HepG2 (cell line): ENCODE results near the gene HIVEP2. TPM values are rescaled to one million over a fixed set of nuclear protein-coding genes. Genes with fewer than 3 reads are reported as not detected.

Experiments
- EED ChIP-seq: sonication (generic); formaldehyde crosslinking; IDR thresholded peaks from 2 replicates; pipeline ENCODE4 v1.5.0; 2020; ENCODE audit warnings: mild to moderate bottlenecking, missing genetic modification reagents
- IRF2 ChIP-seq: IDR thresholded peaks from 2 replicates; pipeline ENCODE4 v1.6.1; 2018; ENCODE audit warnings: missing genetic modification reagents, missing compliant biosample characterization
- ZNF17 ChIP-seq: sonication (generic); formaldehyde crosslinking; IDR thresholded peaks from 2 replicates; pipeline ENCODE4 v1.5.0; 2020; ENCODE audit warnings: mild to moderate bottlenecking, missing genetic modification reagents
- ZNF253 ChIP-seq: sonication (generic); formaldehyde crosslinking; IDR thresholded peaks from 2 replicates; pipeline ENCODE4 v1.8.0; 2022; ENCODE audit warnings: mild to moderate bottlenecking, missing genetic modification reagents, borderline replicate concordance
- ZNF766 ChIP-seq: sonication (generic); formaldehyde crosslinking; IDR thresholded peaks from 2 replicates; pipeline ENCODE4 v1.5.0; 2020; ENCODE audit warnings: missing genetic modification reagents, borderline replicate concordance
- polyA plus RNA-seq, 8 experiments: library from polyadenylated mRNA; depleted of rRNA in 3 of 8; stranded (reverse) in 7 of 8; unstranded in 1 of 8; fragments of >200 nt; fragmentation: Illumina TruSeq in 4 of 8; extraction: Trizol in 4 of 8; gene quantifications; 2 replicates each; pipeline versions ENCODE4 v1.2.1 to v1.2.3, GENCODE V29; 2011 to 2016; ENCODE audit warnings: low read depth in 4 of 8, missing spikeins in 1 of 8, mixed read lengths in 1 of 8; ENCODE audit not compliant: insufficient read depth in 1 of 8
- total RNA-seq, 5 experiments: library from RNA; depleted of rRNA; stranded (reverse); fragments of >200 nt; fragmentation: Illumina TruSeq; extraction: Trizol; gene quantifications; 2 replicates each; pipeline ENCODE4 v1.2.3, GENCODE V29; 2016; ENCODE audit warnings: low read depth in 1 of 5
- TF ChIP-seq, protein P1 (sequence below): sonication (generic); formaldehyde crosslinking; IDR thresholded peaks from 2 replicates; pipeline ENCODE4 v1.4.0; 2020; ENCODE audit warnings: missing genetic modification reagents
- TF ChIP-seq, protein P2 (sequence below): sonication (generic); formaldehyde crosslinking; IDR thresholded peaks from 2 replicates; pipeline ENCODE4 v1.5.1; 2020; ENCODE audit warnings: missing genetic modification reagents, mild to moderate bottlenecking, borderline replicate concordance
- TF ChIP-seq, protein P3 (sequence below): sonication (generic); formaldehyde crosslinking; IDR thresholded peaks from 2 replicates; pipeline ENCODE4 v1.4.0; 2020; ENCODE audit warnings: missing genetic modification reagents, mild to moderate bottlenecking, borderline replicate concordance

Gene HIVEP2
- total and polyA plus RNA-seq, 2 of the 13 experiments (the other 11 are each of a cell fraction or from before 2014, with no cell fraction given), result 3.4 to 12.9 TPM

DNA sequence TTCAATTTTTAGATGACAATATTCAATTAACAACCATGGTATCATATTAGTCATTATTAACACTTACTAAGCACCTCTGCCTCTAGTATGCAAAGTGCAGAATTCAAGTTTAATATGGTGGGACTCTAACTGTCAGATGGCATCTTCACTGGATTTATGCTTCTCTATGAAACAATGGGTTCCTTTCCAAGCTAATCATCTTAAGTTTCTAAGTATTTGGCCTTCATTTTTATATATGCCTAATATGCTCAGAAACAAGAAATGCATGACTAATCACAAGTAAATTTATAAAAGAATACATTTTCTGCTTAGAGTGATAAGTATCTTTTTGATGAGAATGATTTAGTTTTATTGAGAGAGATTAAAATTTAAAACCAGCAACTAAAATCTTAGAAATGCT, 144.7 kb downstream of the HIVEP2 start (continued):
- TF ChIP-seq, protein P1, sequence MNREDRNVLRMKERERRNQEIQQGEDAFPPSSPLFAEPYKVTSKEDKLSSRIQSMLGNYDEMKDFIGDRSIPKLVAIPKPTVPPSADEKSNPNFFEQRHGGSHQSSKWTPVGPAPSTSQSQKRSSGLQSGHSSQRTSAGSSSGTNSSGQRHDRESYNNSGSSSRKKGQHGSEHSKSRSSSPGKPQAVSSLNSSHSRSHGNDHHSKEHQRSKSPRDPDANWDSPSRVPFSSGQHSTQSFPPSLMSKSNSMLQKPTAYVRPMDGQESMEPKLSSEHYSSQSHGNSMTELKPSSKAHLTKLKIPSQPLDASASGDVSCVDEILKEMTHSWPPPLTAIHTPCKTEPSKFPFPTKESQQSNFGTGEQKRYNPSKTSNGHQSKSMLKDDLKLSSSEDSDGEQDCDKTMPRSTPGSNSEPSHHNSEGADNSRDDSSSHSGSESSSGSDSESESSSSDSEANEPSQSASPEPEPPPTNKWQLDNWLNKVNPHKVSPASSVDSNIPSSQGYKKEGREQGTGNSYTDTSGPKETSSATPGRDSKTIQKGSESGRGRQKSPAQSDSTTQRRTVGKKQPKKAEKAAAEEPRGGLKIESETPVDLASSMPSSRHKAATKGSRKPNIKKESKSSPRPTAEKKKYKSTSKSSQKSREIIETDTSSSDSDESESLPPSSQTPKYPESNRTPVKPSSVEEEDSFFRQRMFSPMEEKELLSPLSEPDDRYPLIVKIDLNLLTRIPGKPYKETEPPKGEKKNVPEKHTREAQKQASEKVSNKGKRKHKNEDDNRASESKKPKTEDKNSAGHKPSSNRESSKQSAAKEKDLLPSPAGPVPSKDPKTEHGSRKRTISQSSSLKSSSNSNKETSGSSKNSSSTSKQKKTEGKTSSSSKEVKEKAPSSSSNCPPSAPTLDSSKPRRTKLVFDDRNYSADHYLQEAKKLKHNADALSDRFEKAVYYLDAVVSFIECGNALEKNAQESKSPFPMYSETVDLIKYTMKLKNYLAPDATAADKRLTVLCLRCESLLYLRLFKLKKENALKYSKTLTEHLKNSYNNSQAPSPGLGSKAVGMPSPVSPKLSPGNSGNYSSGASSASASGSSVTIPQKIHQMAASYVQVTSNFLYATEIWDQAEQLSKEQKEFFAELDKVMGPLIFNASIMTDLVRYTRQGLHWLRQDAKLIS (CRISPR knock-in tag), result no peak
- TF ChIP-seq EED (CRISPR knock-in tag), result no peak
- TF ChIP-seq ZNF17 (CRISPR knock-in tag), result no peak
- no peak for TF ChIP-seq IRF2 (CRISPR knock-in tag)
- TF ChIP-seq, protein P2, sequence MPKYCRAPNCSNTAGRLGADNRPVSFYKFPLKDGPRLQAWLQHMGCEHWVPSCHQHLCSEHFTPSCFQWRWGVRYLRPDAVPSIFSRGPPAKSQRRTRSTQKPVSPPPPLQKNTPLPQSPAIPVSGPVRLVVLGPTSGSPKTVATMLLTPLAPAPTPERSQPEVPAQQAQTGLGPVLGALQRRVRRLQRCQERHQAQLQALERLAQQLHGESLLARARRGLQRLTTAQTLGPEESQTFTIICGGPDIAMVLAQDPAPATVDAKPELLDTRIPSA (CRISPR knock-in tag), result no peak
- TF ChIP-seq ZNF253 (CRISPR knock-in tag), result no peak
- TF ChIP-seq, protein P3, sequence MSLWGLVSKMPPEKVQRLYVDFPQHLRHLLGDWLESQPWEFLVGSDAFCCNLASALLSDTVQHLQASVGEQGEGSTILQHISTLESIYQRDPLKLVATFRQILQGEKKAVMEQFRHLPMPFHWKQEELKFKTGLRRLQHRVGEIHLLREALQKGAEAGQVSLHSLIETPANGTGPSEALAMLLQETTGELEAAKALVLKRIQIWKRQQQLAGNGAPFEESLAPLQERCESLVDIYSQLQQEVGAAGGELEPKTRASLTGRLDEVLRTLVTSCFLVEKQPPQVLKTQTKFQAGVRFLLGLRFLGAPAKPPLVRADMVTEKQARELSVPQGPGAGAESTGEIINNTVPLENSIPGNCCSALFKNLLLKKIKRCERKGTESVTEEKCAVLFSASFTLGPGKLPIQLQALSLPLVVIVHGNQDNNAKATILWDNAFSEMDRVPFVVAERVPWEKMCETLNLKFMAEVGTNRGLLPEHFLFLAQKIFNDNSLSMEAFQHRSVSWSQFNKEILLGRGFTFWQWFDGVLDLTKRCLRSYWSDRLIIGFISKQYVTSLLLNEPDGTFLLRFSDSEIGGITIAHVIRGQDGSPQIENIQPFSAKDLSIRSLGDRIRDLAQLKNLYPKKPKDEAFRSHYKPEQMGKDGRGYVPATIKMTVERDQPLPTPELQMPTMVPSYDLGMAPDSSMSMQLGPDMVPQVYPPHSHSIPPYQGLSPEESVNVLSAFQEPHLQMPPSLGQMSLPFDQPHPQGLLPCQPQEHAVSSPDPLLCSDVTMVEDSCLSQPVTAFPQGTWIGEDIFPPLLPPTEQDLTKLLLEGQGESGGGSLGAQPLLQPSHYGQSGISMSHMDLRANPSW (CRISPR knock-in tag), result no peak
- no peak for TF ChIP-seq ZNF766
- TF ChIP-seq, all 625 proteins: peak for 0
